NCI-H69 (cell line): Measurements from ENCODE around the gene ATP12A.

Source experiments
- DNase-seq: peaks from one replicate; lab custom pipeline; 2025; lab: John Stamatoyannopoulos, UW

Gene ATP12A

DNA sequence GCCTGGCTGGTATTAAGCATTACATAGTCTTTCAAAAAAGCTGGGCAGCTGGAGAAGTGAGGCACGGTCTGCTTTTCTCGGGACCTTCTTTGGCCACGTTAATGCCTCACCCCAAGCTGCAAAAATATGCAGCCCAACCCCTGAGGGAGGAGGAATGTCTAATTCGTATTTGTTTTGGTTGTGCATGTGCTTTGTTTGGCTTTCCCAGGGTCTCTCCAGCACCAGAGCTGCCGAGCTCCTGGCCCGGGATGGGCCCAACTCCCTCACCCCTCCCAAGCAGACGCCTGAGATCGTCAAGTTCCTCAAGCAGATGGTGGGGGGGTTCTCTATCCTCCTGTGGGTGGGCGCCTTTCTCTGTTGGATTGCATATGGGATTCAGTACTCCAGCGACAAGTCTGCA, 7.9 kb downstream of the ATP12A start:
- no peak for DNase-seq

DNA sequence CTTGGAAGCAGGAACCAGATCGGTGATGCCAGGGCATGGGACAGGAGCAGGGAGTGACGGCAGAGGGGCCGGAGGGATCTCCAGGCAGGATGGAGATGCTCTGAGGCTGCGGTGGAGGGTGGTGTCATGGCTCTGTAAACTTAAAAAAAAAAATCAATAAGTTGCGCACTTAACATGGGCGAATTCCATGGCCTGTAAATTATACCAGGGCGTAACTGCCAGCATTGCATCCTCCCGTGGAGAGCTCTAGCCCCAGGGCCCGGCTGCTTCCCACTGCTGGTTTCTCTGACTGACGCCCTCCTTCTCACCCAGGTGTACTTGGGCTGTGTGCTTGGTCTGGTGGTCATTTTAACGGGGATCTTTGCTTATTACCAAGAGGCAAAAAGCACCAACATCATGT, 8.7 kb downstream of the ATP12A start:
- DNase-seq: no peak

GRCh38 chr13:24691381-24691780, 11.2 kb downstream of the ATP12A start:
- no peak for DNase-seq

- no peak for DNase-seq
Observed at GRCh38 chr13:24692561-24692960, 12.4 kb downstream of the ATP12A start.

DNA sequence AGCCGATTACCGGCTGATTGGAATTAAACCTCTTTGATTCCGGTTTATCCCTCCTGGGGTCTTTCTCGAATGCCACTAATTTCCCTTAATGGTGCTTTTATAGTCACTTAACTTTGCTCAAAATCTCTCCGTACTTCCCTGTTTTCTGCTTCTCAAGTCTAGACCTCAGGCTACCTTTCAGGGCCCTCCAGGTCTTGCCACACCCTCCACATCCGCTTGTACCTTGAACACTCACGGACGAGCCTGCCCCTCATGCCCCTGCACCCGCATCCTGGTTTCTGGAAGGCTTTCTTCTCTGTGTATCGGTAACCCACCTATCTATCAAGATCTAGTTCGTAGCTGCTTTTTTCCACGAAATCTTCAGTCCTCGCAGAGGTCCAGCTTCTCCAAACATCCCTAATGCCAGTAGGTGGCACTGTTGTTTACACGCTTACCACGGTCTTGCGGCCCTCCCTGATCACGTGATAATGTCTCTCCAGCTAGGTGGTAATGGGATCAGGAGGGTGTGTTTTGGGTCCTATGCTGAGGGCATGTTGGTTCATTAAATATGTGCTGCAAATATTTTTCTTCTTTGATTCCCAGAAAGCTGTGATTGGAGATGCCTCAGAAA, 13.8 kb downstream of the ATP12A start:
- DNase-seq: peak; percentile 69

GRCh38 chr13:24694907-24695306, 14.7 kb downstream of the ATP12A start:
- DNase-seq: no peak

- DNase-seq: no peak
Observed at GRCh38 chr13:24698686-24699085, 18.5 kb downstream of the ATP12A start.

- no peak for DNase-seq
Observed at GRCh38 chr13:24699541-24699940, 19.3 kb downstream of the ATP12A start.

GRCh38 chr13:24700539-24700938, 20.3 kb downstream of the ATP12A start:
- DNase-seq: no peak

- no peak for DNase-seq
Observed at GRCh38 chr13:24706886-24707585, 26.8 kb downstream of the ATP12A start.

DNA sequence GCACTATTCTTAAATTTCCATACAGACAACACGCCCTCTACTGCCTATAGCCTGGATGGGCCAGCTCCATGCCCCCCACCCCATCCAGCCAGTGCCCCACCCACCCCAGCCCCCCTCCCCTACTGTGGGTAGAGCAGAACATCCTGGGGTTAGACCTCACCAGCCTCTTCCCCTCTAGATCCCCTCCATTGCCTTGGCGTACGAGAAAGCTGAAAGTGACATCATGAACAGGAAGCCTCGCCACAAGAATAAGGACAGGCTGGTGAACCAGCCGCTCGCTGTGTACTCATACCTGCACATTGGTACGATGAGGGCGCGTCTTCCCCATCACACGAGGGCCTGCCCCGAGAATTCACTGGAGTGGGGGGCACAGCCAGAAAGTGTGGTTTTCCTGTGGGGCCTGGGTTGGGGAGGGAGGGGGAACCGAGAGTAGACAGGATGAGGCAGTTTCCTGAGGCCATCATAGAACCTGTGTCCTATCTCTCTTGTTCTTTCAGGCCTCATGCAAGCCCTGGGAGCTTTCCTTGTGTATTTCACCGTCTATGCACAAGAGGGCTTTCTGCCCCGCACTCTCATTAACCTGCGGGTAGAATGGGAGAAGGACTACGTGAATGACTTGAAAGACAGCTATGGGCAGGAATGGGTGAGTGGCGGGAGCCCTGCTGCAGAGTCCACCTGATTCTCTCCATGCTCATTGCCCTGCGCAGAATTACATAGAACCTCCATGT, 29.1 kb downstream of the ATP12A start:
- DNase-seq: no peak

- no peak for DNase-seq
Observed at GRCh38 chr13:24713022-24713421, 32.8 kb downstream of the ATP12A start.

DNA sequence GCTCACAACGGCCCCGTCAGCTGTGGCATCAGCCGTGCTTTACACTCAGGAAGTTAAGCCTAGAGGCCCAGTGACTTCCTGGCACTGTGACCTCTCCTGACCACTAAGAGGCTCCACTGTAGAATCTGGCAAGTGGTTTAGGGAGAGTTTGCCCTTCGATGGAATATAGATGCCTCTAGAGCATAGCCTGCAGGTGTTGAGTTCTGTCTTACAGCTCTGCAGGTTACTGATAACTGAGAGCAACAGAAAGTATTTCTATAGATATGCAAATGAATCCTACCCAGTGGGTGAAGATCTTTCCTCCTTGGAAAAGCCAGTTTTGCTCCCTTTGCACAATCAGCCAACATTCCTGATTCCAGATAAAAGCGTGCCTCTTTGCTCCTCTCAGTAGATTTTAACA, 35.8 kb downstream of the ATP12A start:
- DNase-seq: no peak

- no peak for DNase-seq
Observed at GRCh38 chr13:24716446-24716845, 36.2 kb downstream of the ATP12A start.

- DNase-seq: no peak
Observed at GRCh38 chr13:24717217-24717616, 37.0 kb downstream of the ATP12A start.

- DNase-seq: no peak
Observed at GRCh38 chr13:24718192-24718965, 38.2 kb downstream of the ATP12A start.

DNA sequence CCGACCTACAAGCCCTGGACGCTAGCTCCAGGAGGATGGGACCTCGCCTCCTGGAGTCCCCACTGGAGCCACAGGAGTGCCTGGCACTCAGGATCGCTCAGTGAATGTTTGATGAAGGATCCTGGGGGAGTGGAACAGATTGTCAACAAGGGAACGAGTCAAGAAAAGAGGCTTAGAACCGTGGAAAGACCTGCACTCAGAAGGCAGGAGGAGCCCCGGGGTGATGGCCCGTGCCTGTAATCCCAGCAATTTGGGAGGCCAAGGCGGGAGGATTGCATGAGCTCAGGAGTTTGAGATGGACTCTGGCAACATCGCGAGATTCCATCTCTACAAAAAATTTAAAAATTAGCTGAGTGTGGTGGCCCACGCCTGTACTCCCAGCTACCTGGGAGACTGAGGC, 38.9 kb downstream of the ATP12A start:
- DNase-seq: no peak

DNA sequence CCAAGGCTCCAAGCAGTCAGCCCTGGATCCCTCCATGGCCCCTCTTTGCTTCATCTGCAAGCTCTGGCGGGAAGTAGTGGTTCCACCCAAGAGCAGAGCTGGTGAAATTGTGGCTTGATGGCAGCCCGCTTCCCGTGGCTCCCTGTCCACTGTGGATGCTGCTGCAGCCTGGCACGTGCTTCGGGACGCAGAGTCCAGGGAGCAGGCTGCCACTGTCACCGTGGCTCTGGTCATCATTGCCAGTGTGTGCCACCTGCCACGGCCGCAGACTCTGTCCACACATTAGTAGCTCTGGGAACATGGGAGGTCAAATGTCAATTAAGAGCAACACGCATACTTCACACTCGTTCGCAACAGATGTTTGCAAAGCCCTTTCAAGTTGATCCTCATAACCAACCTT, 43.0 kb downstream of the ATP12A start:
- no peak for DNase-seq

DNA sequence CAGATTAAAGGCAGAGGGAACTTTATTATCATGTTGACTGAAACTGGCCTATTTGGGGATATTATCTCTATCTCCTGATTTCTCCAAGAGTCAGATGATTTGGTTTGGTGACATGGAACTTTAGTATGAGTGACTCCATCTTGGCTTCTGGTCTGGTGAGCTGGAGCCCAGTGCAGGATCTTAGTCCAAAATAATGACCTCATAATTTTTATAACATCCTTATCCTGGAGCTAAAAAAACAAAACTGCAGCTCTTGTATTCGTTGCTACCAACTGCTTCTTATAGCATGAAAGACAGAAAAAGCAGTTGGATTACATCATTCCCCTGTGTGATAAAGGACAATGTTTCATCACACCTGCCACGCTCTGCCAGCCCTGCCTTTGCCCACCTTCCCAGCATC, 44.5 kb downstream of the ATP12A start:
- DNase-seq: no peak

GRCh38 chr13:24725379-24725778, 45.2 kb downstream of the ATP12A start:
- DNase-seq: no peak

DNA sequence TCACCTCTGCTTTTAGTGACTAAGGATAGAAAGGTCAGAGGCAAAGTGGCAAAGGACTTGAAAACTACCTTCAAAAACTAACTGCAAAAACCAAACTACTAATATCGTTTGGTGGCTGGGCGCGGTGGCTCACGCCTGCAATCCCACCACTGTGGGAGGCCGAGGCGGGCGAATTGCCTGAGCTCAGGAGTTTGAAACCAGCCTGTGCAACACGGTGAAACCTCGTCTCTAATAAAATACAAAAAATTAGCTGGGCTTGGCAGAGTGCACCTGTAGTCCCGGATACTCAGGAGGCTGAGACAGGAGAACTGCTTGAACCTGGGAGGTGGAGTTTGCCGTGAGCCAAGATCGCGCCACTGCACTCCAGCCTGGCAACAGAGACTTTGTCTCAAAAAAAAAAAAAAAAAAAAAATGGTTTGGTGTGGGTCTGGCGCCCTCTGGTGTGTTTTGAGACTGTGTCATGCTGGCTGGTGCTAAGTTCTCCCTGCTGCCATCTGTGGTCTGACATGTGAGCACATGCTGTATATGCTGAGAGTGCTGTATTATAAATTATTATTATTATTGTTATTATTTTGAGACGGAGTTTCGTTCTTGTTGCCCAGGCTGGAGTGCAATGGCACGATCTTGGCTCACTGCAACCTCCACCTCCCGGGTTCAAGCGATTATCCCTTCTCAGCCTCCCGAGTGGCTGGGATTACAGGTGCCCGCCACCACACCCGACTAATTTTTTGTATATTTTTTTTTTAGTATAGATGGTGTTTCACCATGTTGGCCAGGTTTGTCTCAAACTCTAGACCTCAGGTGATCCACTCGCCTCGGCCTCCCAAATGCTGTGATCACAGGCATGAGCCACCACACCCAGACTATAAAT, 47.8 kb downstream of the ATP12A start:
- peak; percentile 67 for DNase-seq
